HepG2 (cell line): ENCODE data around the gene CMTM2. TPM values are rescaled to one million over a fixed set of nuclear protein-coding genes. Genes with fewer than 3 reads are reported as not detected.
A peak's percentile ranks its signal among the peaks of the same experiment; 100 is the strongest.

Source experiments
- ATAC-seq: fragments of 200-7000 bp; cut with Tn5 transposase; 3 replicates; pipeline ENCODE4 v1.9.1; 2020; ENCODE audit warnings: mild to moderate bottlenecking, moderate library complexity
- BruUV-seq: library from RNA; stranded (reverse); fragments of 400-500 nt; replicated peaks from 2 replicates; lab custom pipeline; 2021; lab: Mats Ljungman, UMichigan
- CTCF ChIA-PET: fragments of 300-600 bp; formaldehyde crosslinking; extraction: SDS; loops from one replicate; lab custom pipeline; 2021; ENCODE audit warnings: low total read pairs, inconsistent platforms, low intra/inter-chr PET ratio; lab: Yijun Ruan, JAX
- POLR2A ChIA-PET: fragments of 350-600 bp; sonication (Branson Sonifier 250); formaldehyde crosslinking; loops from one replicate; lab custom pipeline; 2020; ENCODE audit warnings: antibody characterized with exemption, inconsistent platforms; lab: Yijun Ruan, JAX
- DNase-seq: peaks from one replicate; pipeline ENCODE4 v3.0.0-alpha.2; 2015; ENCODE audit warnings: low spot score
- FAIRE-seq: peaks from 3 replicates; lab custom pipeline; 2011; peaks lifted over from hg19 to GRCh38; lab: Jason Lieb, UNC
- H2AFZ ChIP-seq: one replicate; pipeline ENCODE4 v1.6.1; 2011; ENCODE audit warnings: low read length, inconsistent platforms
- H3K27ac ChIP-seq: fragments of 300-600 bp; 3 replicates; pipeline ENCODE4 v1.8.0; 2011; ENCODE audit warnings: mixed run types, mild to moderate bottlenecking, mixed read lengths, low read length, inconsistent platforms; ENCODE audit not compliant: insufficient read depth; ENCODE audit errors: extremely low read length
- H3K27me3 ChIP-seq, 2 experiments: fragments of 200-600 bp in 1 of 2; 2 replicates in 1 of 2; 3 replicates in 1 of 2; pipeline versions ENCODE4 v1.6.0 to v1.8.0; 2011; ENCODE audit warnings: low read length in 2 of 2, mild to moderate bottlenecking in 2 of 2, moderate library complexity in 2 of 2, inconsistent platforms in 1 of 2; ENCODE audit not compliant: insufficient read depth in 2 of 2, control insufficient read depth in 1 of 2
- H3K36me3 ChIP-seq, 2 experiments: fragments of 200-600 bp in 1 of 2; replicated peaks in 1 of 2; 2 replicates in 1 of 2; 3 replicates in 1 of 2; pipeline versions ENCODE4 v1.5.1 to v1.8.0; 2011; ENCODE audit warnings: low read length in 2 of 2, inconsistent platforms in 1 of 2; ENCODE audit not compliant: insufficient read depth in 2 of 2, control insufficient read depth in 1 of 2
- H3K4me1 ChIP-seq: 2 replicates; pipeline ENCODE4 v1.5.1; 2012; ENCODE audit warnings: low read length, inconsistent platforms; ENCODE audit not compliant: insufficient read depth
- H3K4me2 ChIP-seq: 2 replicates; pipeline ENCODE4 v1.6.0; 2011; ENCODE audit warnings: low read depth, low read length, inconsistent platforms
- H3K4me3 ChIP-seq, 3 experiments: fragments of 200-600 bp in 1 of 3; sonication (generic), shearing (Covaris generic) in 1 of 3; replicated peaks in 1 of 3; 2 replicates each; pipeline ENCODE4 v1.5.1; 2011 to 2016; ENCODE audit warnings: low read length in 3 of 3, inconsistent platforms in 2 of 3, low read depth in 2 of 3, mild to moderate bottlenecking in 2 of 3, control low read depth in 1 of 3, mixed read lengths in 1 of 3; ENCODE audit not compliant: insufficient read depth in 1 of 3
- H3K79me2 ChIP-seq: one replicate; pipeline ENCODE4 v1.6.1; 2011; ENCODE audit warnings: low read length, inconsistent platforms; ENCODE audit not compliant: insufficient read depth
- H3K9ac ChIP-seq: 2 replicates; pipeline ENCODE4 v1.6.0; 2011; ENCODE audit warnings: mild to moderate bottlenecking, low read depth, low read length, inconsistent platforms; ENCODE audit not compliant: insufficient read depth
- H3K9me3 ChIP-seq: 2 replicates; pipeline ENCODE4 v1.5.1; 2012; ENCODE audit warnings: mild to moderate bottlenecking, low read length
- H4K20me1 ChIP-seq: 2 replicates; pipeline ENCODE4 v1.6.0; 2011; ENCODE audit warnings: inconsistent platforms, mild to moderate bottlenecking, low read length, moderate library complexity; ENCODE audit not compliant: insufficient read depth
- AHDC1 ChIP-seq: sonication (generic); formaldehyde crosslinking; IDR thresholded peaks from 2 replicates; pipeline ENCODE4 v1.5.1; 2020; ENCODE audit warnings: mild to moderate bottlenecking, missing genetic modification reagents, borderline replicate concordance
- CEBPB ChIP-seq: IDR thresholded peaks from 2 replicates; pipeline ENCODE4 v1.6.1; 2011; ENCODE audit warnings: low read depth, low read length, improper control_type of control experiment, borderline replicate concordance
- SIX4 ChIP-seq: sonication (generic); formaldehyde crosslinking; IDR thresholded peaks from 2 replicates; pipeline ENCODE4 v1.4.0; 2020; ENCODE audit warnings: missing genetic modification reagents
- SMARCC2 ChIP-seq: fragments of 450-650 bp; IDR thresholded peaks from 2 replicates; pipeline ENCODE4 v1.6.1; 2017; ENCODE audit warnings: antibody characterized with exemption, mild to moderate bottlenecking
- ZBTB37 ChIP-seq: sonication (generic); formaldehyde crosslinking; IDR thresholded peaks from 2 replicates; pipeline ENCODE4 v1.4.0; 2020; ENCODE audit warnings: mild to moderate bottlenecking, missing genetic modification reagents
- ZGPAT ChIP-seq: IDR thresholded peaks from 2 replicates; pipeline ENCODE4 v1.6.1; 2016; ENCODE audit warnings: mild to moderate bottlenecking
- ZNF570 ChIP-seq: sonication (generic); formaldehyde crosslinking; IDR thresholded peaks from 2 replicates; pipeline ENCODE4 v1.4.0; 2020; ENCODE audit warnings: mild to moderate bottlenecking, missing genetic modification reagents, borderline replicate concordance
- ZNF619 ChIP-seq: sonication (generic); formaldehyde crosslinking; IDR thresholded peaks from 2 replicates; pipeline ENCODE4 v1.4.0; 2020; ENCODE audit warnings: mild to moderate bottlenecking, missing genetic modification reagents
- WGBS: methylation state at CpG from one replicate; pipeline ENCODE4 v1.1.6; 2017; ENCODE audit warnings: low lambda C conversion rate; 5-methylcytosine and 5-hydroxymethylcytosine counted together
- in situ Hi-C: cut with HindIII; loops from 2 replicates; pipeline ENCODE4 v1.10.0; 2017; ENCODE audit warnings: low pct_unique_long_range_greater_than_20kb; ENCODE audit not compliant: extremely low pct_ligation_motif_present
- intact Hi-C: fragments of 100-400 bp; cut with micrococcal nuclease; formaldehyde crosslinking; loops from one replicate; pipeline ENCODE4 v1.10.0; 2022; ENCODE audit not compliant: unreplicated experiment
- polyA plus RNA-seq, 8 experiments: library from polyadenylated mRNA; depleted of rRNA in 3 of 8; stranded (reverse) in 7 of 8; unstranded in 1 of 8; fragments of >200 nt; fragmentation: Illumina TruSeq in 4 of 8; extraction: Trizol in 4 of 8; gene quantifications; 2 replicates each; pipeline versions ENCODE4 v1.2.1 to v1.2.3, GENCODE V29; 2011 to 2016; ENCODE audit warnings: low read depth in 4 of 8, missing spikeins in 1 of 8, mixed read lengths in 1 of 8; ENCODE audit not compliant: insufficient read depth in 1 of 8
- total RNA-seq, 5 experiments: library from RNA; depleted of rRNA; stranded (reverse); fragments of >200 nt; fragmentation: Illumina TruSeq; extraction: Trizol; gene quantifications; 2 replicates each; pipeline ENCODE4 v1.2.3, GENCODE V29; 2016; ENCODE audit warnings: low read depth in 1 of 5

Gene CMTM2
- total and polyA plus RNA-seq, 2 of the 13 experiments (the other 11 are each of a cell fraction or from before 2014, with no cell fraction given): not detected

- ATAC-seq (peak; percentile 65), DNase-seq (peak; percentile 16), FAIRE-seq (no peak)
- in situ Hi-C loops (no loop called here), intact Hi-C loops (no loop called here)
- no peak overlapping the region for H3K4me2 ChIP-seq
- no peaks in the 10 kb centered on the region for H4K20me1 ChIP-seq
- no TSS peak for BruUV-seq
- TF ChIP-seq ZNF570 (no peak), SIX4 (CRISPR knock-in tag) (0 out of 2 replicates have a peak, but pooled peaks have one; percentile 32), ZNF619 (CRISPR knock-in tag) (no peak), AHDC1 (CRISPR knock-in tag) (no peak), SMARCC2 (no peak), ZBTB37 (CRISPR knock-in tag) (no peak), ZGPAT (CRISPR knock-in tag) (no peak), CEBPB (peak; percentile 20; the same call in 1 of the 2 replicates)
- no peak overlapping the region for H2AFZ ChIP-seq
- WGBS: 34% methylated on average over 4 of the region's 4 CpGs
- peaks cover 0 to 16% of the 10 kb centered on the region in 2 experiments; a peak in 2 of 5 replicates for H3K27me3 ChIP-seq
- ChIA-PET POLR2A (no interaction called here), CTCF (no interaction called here)
- H3K36me3 ChIP-seq: no peaks in the 10 kb centered on the region
- H3K9ac ChIP-seq: no peak overlapping the region
- H3K27ac ChIP-seq: no peak overlapping the region
- H3K79me2 ChIP-seq: no peaks in the 10 kb centered on the region
- H3K9me3 ChIP-seq: no peaks in the 10 kb centered on the region
- peaks cover 6% of the 10 kb centered on the region; the same call in 1 of the 2 replicates for H3K4me1 ChIP-seq
- H3K4me3 ChIP-seq: no peak overlapping the region
These were observed 1.4 kb downstream of the CMTM2 start for GRCh38 chr16:66580605-66581209.
